ENCODE data around the gene PATE2.

PATE2 gene

DNA sequence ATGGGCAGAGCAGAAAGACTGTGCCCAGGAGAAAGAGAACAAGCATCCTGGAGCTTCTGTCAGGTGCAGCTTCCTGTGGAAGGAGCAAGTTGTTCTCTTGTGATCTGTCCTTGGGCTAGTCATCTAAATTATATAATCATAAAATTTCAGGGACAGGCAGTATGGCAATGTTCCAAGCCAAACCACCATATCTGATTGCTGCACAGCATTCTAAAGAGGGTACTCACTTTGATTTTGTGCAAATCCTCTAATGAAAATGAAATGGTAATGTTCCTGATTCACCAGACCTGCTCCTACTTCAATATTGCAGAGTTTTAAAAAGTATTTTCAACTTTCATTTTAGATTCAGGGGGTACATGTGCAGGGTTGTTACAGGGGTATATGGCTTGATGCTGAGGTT is at the start of gene PATE2:
Gene PATE2, minus strand, starts transcription at position 101 of the 400 bp plus-strand sequence. Its CDS starts 55 bp downstream, at position 46.
- DNase-seq, result no peak

DNA sequence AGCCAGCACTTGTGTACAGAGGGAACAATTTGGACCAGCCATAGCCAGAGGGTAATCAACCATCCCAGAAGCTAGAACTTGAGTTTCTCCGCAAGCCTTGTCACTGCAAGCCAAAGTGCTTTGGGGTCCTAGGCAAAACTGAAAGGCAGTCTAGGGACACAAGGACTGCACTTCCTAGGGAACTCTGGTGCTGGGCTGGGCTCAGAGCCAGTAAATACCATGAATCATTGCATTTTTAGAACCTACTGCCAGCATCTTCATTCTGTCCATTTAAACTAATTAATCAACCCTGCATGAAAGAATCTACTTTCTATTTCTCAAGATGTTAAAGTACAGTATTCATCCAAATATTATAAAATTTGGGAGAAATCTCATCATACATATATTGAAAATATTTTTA is 29.3 kb upstream of the PATE2 start:
- DNase-seq, result no peak

DNA sequence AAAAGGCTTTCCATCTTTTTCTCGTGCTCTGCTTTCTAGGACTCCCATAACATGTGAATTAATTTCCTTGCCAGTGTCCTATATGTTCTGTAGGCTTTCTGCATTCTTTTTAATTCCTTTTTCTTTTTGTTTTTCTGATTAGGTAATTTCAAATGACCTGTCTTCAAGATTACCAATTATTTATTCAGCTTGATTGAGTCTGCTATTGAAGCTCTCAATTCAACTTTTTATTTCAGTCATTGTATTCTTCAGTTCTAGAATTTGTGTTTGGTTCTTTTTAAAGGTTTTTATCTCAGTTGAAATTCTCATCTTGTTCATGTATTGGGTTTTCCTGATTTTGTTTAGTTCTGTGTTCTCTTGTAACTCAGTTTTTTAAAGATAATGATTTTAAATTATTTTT is 23.8 kb upstream of the PATE2 start:
- DNase-seq, result no peak

DNA sequence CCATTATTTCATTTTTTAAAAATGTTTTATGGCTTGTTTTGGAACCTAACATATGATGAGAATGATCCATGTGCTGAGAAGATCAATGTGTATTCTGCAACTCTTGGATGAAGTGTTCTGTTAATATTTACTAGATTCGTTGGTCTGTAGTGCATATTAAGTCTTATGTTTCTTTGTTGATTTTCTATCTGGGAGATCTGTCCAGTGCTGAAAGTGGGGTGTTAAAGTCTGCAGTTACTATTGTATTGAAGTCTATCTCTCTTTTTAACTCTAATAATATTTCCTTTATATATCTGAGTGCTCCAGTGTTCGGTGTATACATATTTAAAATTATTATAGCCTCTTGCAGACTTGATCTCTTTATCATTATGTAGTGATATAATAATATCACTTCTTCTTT is 21.2 kb upstream of the PATE2 start:
- no peak for DNase-seq

DNA sequence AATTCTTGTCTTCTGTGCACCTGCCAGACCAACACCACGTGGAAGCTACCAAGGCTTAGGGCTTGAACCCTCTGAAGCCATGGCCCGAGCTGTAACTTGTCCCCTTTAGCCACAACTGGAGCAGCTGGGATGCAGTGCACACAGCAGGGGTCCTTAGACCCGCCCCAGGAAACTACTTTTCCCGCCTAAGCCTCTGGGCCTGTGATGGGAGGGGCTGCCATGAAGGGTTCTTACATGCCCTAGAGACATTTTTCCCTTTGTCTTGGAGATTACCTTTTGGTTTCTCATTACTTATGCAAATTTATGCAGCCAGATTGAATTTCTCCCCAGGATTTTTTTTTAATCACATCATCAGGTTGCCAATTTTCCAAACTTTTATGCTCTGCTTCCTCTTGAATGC is 19.0 kb upstream of the PATE2 start:
- DNase-seq, result no peak

DNA sequence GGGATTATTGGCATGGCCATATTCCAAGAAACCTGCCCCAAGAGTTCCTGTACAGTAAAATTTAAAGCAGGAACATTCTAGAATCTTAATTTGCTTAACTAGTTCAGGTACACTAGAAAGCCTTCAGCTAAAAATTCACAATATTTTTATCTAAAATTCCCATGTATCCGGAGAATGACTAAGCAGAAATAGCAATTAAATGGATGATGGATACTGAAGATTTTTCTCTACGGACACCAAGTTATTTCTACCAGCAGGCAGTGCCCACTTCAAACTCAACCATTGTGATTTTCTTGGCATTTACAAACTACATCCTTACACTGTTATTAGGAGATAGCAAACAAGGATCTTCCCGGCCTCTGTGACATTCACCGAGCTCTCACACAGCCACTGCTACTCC is 12.2 kb upstream of the PATE2 start:
- no peak for DNase-seq

DNA sequence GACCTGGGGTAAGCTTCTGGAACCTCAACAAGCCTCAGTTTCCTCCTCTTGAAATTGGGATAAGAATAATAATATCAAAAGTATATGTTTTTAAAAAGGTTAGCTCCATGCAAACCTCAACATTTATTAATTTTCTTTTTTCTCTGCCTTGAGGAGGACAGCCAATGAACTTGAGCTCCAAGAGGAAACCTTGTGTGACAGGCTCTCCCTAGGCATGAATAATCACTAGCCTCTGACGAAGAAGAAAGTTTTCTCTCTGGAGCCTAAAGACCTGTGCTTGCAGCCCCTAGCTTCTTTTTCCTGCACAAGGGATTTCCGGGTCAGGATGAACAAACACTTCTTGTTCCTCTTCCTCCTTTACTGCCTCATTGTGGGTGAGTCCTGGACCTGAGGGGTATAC is 9.2 kb upstream of the PATE2 start, which contains the start of gene PATE3:
Gene PATE3, plus strand, starts transcription at position 301 of the 400 bp plus-strand sequence. Its CDS starts 25 bp downstream, at position 326.
- DNase-seq, result no peak

DNA sequence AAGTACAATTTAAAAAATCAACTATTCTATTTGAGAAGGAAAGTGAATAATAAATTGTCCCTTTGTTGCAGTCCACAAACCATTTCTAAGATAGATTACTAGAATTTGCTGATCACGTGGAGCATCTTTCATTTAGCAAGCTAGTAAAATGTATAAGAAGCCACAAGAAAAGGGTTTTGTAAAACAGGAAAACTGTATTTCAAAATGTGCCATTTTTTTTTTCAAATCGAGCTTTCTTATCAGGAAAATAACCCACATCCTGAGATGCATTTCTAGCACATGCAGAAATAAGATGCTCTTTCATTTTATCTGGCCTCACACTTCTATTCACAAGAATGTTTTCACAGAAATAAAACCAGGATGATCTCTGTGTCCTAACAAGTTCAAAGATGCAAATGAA is 6.0 kb upstream of the PATE2 start:
- DNase-seq, result no peak

DNA sequence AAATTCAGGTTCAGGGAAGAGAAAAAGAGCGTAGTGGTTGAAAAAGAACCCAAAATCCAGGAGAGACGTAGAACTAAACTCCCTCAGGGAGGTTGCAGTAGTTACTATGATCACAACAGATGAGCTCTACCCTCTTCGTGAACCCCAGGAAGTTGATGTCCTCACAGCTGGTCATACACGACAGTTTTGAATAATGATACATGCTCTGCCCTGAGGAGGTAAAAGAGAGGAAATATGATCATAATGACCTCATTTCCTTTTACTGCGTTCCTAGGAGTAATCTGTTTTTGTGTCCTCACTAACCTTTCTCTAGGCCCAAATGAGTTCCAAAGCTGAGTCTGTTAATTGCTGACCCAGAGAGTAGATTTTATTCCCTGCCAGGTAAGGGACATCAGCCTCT is 1.3 kb downstream of the PATE2 start:
- no peak for DNase-seq

DNA sequence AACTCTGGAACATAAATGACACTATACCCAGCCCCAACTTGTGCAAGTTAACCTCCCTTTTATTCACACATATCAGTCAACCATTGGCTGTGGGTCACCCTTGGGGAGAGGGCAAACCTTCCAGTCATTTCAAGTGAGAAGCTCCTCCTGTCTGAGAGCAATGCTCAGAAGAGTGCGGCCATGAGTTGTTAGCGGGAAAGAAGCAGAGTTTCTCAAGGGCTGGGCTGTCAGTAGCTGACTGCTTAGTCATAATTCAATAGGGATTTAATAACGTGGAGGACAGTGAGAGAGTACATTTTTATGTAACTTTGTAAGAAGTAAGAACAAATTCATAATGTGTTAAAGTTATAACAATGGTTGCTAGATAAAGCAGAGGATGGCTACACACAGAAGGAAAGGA is 5.1 kb downstream of the PATE2 start:
- no peak for DNase-seq

DNA sequence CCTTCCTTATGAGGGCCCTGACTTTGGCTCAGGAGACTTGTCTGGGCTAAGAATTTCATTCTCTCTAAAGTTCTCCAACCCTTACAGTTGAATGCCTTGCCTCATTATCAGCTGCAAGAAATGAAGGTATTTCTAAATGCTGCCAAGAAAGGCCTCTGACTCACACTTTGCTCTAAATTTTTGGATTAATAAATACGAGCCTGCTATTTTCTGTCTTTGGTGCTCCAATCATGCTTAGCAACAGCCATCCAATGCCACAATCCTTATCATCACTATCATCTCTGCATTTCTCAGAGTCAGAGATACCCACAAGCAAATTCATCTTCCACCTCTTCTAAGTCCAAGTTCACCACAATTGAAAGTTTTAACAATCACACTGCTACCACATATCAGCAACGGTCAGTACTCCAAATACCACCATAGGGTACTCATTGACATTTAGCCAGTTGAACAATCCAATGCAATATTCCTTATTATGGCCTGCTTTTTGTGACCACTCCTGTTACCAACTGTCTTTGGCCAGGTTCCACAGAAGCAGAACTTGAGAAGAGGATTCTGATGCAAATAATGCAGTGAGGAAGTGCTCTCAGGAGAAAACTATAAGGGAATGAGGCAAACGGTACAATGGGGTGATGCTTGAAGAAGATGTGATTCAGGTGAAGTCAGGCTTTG is 5.7 kb downstream of the PATE2 start:
- no peak for DNase-seq

DNA sequence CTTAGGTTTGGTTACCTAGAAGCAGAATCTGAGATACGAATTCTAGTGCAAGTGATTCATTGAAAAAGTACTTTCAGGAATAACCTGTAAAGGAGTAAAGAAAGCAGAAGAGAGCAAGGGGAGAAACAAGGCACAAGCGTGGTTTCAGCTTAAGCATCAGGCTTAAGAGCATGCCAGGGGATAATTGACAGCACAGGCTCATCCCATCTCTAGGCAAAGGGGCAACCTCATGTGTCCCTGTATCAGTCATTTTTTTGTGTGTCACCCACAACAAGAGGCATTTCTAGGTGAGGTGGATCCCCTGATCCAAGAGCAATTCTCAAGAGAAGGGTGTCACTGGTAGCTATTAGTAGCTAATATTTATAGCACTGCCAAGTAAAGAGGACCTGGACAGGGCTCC is 8.0 kb downstream of the PATE2 start:
- no peak for DNase-seq

DNA sequence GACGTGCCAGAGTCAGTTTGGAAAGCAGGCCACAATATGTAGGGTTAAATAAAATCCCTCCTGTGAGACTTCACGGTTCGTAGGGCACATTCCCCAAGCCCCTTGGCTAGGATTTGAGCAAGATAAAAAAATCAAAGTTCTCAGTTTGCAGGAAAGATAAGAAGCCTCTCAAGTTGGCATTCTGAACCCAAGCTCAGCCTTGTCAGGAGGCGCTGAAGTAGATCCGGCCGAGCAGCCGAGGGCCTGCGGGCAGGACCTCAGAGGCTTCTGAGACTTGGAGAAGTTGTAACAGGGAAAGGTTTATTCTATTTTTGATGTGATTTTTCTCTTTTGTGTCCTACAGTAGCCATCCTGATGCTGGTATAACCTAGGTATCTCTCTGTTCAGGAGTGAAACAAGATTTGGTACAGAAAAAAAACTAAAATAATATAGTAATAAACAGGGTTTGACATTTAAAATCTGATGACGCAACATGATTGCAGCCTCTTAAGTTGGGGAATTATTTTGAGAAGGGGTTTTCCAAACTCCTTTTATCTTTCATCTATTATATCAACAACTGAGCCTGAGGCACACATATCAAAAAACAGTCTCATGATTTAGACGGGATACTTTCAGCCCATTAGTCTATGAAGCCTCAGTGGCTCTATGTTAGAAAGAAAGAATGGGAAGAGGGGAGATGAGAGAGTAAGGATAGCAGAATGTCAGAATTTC is 10.1 kb downstream of the PATE2 start:
- no peak for DNase-seq

DNA sequence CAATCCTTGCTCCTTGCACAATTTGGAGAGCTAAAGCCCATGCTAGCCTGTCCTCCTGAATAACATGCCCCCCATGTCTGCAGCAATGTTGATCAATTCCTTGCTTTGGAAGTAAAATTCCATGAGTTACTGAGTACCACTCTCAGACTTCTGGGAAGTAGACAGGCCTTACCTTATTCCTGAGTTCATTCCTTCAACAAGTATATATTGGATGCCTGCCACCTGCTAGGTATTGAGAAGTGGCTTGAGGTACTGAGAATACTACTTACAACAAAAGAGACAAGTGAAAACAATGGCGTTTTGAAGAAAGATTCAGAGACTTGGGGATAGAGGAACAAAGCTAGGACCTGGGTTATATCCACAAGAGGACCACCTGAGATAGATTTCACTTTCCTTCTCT is 12.4 kb downstream of the PATE2 start:
- no peak for DNase-seq

DNA sequence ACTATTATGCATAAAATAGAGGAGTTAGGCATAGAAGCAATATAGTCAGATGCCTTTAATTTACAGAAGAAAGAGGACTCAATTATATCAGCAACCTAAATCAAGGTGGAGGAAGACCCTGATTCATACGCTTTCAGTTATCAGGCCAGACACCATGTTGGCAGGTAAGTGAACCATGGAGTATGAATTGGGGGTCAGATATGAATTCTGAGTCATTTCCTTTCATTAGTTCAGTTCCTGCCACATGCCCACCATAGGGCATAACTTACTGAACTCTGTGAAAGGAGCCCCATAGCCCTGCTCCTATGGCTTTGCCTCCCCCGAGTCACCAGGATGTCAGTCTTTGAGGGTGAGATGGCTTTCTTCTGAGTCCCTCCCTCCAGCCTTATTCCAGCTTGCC is 15.1 kb downstream of the PATE2 start:
- no peak for DNase-seq

DNA sequence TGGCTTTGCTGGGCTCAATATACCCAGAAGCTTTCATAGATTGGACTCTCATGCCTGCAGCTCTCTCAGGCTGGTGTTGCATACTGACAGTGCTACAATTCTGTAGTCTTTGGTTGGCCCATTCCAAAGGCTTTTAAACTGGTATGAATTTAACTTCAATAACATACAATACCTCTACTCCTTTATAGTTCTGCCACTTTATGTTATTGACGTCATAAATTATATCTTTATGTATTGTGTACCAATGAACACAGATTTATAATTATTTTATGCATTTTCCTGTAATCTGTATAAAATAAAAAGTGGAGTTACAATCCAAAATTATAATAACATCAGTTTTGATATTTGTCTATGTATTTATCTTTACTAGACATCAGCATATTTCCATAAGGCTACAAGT is 16.2 kb downstream of the PATE2 start:
- no peak for DNase-seq

DNA sequence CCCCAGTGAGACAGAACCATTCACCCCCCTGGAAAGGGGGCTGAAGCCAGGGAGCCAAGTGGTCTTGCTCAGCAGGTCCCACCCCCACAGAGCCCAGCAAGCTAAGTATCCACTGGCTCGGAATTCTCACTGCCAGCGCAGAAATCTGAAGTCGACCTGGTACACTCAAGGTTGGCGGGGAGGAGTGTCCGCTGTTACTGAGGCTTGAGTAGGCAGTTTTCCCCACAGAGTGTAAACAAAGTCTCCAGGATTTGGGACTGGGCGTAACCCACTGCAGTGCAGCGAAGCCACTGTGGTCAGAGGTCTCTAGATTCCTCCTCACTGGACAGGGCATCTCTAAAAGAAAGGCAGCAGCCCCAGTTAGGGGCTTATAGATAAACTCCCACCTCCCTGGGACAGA is 22.6 kb downstream of the PATE2 start:
- no peak for DNase-seq

DNA sequence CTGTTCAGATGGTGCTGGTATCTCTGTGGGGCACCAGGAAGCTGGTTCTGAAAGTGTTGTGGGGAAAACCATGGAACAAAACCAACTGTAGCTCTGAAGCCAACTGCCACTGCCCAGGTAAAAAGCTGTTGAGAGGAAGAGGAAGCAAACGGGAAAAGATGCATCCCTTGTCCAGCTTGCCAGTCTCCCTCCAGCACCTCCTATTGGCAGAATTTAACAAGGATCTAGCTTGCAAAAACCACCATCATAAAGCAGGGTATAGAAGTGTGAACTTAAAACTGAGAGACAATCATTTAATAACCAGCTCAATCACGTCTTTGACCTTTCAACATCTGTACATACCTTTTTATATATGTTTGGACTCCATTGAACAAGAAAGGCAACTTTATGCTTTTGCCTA is 28.0 kb downstream of the PATE2 start:
- no peak for DNase-seq

DNA sequence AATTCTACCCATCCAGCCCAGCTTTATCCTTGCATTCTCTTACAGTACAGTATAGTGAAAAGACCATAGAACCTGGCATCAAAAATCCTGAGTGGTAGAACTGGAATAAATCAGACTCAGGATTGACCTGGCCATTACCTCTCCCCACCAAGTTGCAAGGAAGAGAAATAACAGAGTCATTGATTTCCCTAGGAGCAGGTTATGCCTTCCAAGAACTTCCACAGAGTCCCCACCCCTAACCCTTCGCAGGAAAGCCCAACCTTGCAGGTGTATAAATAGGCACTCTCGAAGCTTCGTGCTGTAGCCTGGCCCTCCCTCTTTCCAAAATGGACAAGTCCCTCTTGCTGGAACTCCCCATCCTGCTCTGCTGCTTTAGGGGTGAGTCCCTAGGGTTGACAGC is 32.6 kb downstream of the PATE2 start, which contains the start of gene PATE1:
Gene PATE1, plus strand, starts transcription at position 301 of the 400 bp plus-strand sequence. Its CDS starts 26 bp downstream, at position 327.
- no peak for DNase-seq

DNA sequence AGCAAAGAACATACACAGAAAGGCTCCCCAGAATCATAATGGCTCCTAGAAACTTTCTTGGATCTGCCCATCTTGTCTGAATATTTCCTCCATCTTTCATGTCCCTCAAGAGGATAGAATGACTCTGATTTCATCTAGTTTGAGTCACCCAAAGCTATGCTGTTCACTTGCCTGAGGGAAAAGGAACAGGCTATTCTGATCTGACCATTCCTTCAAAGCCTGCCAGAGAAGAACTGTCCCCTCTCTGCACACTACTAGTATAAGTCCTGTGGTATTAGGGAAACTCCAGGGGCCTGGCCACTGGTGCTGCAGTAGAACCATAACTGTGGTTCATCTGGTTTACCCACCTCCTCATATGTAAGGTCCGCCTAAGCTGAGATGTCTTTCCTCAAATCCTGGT is 34.9 kb downstream of the PATE2 start:
- no peak for DNase-seq

DNA sequence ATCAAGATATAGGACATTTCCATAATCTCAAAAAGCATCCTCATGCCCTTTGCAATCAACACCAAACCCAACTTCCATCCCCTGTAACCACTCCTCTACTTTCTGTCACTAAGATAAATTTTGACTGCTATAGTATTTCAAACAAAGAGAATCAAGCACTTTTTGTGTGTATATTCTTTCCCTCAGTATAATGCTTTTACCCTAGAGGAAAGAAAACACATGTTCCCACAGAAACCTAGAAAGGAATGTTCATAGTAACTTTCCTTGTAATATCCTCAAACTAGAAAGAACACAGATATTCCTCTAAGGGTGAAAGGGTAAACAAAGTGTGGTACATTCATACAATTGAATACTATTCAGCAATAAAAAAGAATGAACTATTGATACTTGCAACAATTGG is 38.0 kb downstream of the PATE2 start:
- DNase-seq, result no peak

DNA sequence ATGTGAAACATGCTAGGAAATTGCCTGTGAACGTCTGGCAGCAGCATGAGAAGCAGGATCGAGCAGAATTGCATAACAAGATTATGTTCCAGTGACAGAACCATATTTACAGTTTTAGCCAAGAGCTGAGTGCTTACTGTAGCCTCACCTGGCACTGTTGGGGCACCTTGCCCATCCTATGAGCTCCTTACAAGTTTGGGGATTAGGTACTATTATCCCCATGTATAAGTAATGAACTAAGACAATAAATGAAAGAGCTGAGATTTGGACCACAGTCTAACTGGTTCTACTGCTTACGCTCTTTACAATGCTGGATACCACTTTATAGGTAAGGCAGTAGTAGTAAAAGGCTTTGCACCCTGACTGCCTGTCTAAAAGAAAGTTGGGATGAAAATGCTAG is 49.7 kb downstream of the PATE2 start:
- DNase-seq, result no peak

Data from C1 segment of cervical spinal cord (tissue), 14 donors.